IPS DF 4.7 (cell line): ENCODE data around the gene DTD1.

ENCODE experiments used
- DNase-seq: peaks from one replicate; pipeline ENCODE4 v3.0.0-alpha.2; 2013; ENCODE audit warnings: low spot score; ENCODE audit errors: extremely low read depth

Gene DTD1

GRCh38 chr20:18615020-18615650, 27.3 kb downstream of the DTD1 start:
- no peak for DNase-seq

DNA sequence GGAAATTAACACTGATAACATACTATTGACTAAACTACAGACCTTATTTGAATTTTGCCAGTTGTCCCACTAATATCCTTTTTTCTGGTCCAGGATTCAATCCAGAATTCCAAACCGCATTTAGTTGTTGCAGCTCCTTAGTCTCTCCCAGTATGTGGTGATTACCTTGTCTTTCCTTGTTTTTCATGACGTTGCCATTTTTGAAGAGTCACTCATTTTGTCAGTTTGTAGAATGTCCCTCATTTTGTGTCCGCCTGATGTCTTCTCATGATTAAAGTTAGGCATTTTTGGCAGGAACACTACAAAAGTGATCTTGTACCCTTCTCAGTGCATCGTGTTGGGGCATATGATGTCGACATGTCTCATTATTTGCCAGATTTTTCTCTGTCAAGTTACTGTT, 33.1 kb downstream of the DTD1 start:
- DNase-seq: no peak

GRCh38 chr20:18623156-18623910, 35.5 kb downstream of the DTD1 start:
- no peak for DNase-seq

DNA sequence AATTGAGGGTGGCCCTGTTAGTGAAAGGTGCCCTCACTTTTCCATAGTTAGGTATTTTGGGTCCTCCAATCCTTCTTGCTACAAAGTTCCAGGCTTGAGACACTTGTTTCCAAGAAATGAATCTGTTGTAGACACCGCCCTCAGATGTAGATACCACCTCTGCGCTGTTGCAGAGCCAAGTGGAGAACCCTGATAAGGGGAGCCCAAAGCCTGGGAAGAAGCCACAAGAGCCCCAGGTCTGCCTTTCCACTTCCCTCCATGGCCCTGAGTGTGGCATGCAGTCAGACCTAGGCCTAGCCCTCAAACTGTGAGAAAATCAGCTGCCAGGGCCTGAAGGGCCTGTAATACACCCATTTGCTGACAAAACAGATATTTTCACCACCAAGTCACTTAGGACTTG, 37.1 kb downstream of the DTD1 start:
- no peak for DNase-seq

DNA sequence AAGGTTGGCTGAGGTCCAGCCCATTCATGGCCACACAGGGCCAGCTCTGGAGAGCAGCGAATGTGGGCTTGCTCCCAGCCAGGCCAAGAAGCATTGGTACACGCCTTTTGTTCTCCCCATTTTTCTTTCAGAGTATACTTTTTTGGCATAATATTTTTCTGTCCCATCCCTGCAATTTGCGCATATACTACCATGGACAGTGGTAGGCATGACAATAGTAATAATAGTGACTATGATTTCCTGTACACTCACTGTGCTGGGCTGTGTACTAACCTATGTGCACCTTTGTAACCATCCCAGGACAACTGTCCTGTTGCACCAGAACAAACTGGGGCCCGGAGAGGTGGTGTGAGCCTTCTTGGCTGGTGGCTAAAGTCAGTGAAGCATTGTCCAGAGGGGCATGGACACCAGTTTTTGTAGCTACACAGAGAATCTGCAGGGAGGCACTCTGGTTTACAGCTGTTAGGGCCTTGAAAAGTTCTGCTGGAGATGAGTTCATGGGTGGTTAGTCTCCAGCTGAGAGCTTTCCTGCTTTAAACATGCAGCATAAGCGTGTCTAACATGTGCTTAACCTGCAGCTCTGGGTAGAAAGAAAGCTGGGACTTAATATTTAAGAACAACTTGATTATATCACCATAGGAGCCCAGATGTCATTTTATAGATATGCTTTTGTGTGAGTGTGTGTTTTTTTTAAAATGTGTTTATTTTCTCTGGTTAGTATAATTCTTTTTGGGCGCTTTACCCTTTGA, 38.2 kb downstream of the DTD1 start:
- DNase-seq: no peak

GRCh38 chr20:18628330-18628920, 40.6 kb downstream of the DTD1 start:
- peak; percentile 19 for DNase-seq

DNA sequence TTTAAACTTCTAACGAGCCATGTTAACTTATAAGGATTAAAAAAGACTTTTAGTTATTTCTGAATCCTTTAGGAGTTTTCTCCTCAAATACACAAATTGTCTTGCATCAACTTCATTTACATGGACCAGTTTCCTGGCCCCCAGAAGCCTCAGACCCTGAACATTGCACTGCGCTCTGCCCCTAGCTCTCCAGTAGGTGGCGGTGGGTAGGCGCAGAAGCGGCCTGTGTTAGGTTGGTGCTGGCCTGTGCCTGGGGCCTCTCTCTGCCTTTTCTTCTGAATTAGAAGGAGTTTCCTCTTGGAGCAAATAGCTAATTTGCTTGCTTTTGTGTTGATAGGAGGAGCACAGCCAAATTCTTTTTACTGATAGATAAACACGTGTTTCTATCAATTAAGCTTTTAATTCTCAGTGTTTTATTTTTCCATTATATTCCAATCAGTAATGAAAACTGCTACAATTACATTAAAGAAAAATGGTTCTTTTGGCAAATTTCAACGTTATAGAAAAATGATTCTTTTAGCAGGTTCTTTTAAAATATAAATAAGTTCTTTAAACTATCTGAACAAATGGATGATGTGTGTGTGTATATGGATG, 44.4 kb downstream of the DTD1 start:
- DNase-seq: peak; percentile 25

- DNase-seq: no peak
Measured at GRCh38 chr20:18633411-18633810, 45.6 kb downstream of the DTD1 start.

DNA sequence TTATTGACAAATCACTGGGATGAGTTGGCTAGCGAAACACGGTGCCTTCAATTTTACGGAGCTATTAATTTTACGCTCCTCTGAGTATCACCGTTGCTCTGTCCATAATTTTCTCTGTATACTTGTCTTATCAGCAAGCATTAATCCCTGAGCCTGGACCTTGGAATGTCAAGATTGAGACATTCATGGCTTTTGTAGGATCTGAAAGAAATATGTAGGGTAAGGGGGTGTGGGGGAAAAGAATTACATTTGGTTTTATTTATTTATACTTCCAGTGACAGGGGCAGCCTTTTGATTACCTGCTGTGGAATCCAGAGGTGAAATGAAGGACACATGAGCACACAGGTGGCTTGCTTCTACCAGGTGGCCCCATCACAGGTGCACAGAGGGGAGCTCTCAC, 46.6 kb downstream of the DTD1 start:
- DNase-seq: no peak

DNA sequence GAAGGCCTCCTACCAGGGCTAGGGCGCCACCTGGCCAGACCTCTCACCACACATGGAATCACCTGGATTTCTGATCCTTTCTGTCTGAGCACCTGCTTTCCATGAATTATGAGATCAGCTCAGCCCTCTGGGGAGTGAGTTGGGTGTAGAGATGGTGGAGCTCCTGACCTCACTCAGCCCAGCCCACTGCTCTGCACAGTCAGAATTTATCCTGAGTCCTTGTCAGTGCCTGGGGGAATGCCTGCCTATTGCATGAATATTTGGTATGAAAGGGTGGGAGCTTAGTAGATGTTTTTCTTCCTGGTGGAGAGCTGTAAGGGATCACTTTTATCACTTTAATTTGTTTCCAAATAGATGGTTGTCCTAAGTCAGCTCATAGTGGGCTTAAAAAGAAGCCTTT, 47.5 kb downstream of the DTD1 start:
- DNase-seq: no peak

- DNase-seq: no peak
Measured at GRCh38 chr20:18637224-18637623, 49.4 kb downstream of the DTD1 start.

GRCh38 chr20:18638768-18639167, 50.9 kb downstream of the DTD1 start:
- no peak for DNase-seq

GRCh38 chr20:18639501-18639979, 51.7 kb downstream of the DTD1 start:
- DNase-seq: no peak

- DNase-seq: no peak
Measured at GRCh38 chr20:18645196-18645745, 57.4 kb downstream of the DTD1 start.

GRCh38 chr20:18645851-18646250, 58.0 kb downstream of the DTD1 start:
- DNase-seq: no peak

DNA sequence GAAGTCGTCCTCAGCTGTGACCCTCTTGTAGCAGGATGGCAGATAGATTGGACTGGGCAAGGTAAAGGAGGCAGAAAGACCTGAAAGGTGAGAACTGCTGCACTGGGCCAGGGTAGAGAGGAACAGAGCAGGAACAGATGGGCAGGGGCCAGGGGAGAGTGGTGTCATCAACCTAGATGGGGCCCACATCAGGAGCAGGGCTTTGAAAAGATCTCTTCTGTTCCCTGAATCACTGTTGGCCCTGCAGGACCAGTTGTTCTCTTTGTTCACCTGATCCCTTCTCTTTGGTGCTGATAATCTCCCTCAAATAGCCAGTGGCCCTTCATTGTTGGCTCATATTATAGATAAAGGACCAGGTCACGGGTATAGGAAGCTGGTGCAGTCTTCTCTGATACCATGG, 59.9 kb downstream of the DTD1 start:
- no peak for DNase-seq

GRCh38 chr20:18650224-18650623, 62.4 kb downstream of the DTD1 start:
- DNase-seq: no peak

GRCh38 chr20:18653736-18654447, 66.0 kb downstream of the DTD1 start:
- no peak for DNase-seq

DNA sequence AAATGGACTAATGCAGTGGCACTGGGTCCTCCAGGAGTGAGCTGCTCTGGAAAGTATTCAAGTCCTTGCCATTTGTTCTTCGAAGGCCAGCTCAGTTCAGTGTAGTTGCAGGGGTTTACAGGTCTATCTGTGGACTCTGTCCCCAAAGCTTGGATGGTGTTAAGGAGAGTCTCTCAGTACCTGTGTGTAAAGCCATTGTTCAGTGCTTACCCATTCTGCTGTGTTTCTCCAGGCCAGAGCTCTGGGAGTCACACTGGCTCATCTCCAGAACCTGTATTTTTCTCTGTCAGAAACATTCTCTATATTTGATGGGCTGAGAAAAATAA, 66.6 kb downstream of the DTD1 start:
- DNase-seq: no peak

GRCh38 chr20:18657575-18657974, 69.7 kb downstream of the DTD1 start:
- DNase-seq: no peak
